Neuron (in vitro differentiated cells): ENCODE data around the gene PUM1.

ENCODE experiments used
- H2AFZ ChIP-seq: one replicate; pipeline ENCODE4 v1.6.1; 2013; ENCODE audit warnings: low read depth, mild to moderate bottlenecking, inconsistent platforms, low read length, moderate library complexity
- H3K27me3 ChIP-seq: one replicate; pipeline ENCODE4 v1.6.1; 2013; ENCODE audit warnings: low read length; ENCODE audit not compliant: insufficient read depth
- H3K36me3 ChIP-seq: one replicate; pipeline ENCODE4 v1.6.1; 2013; ENCODE audit warnings: low read length; ENCODE audit not compliant: insufficient read depth
- H3K4me1 ChIP-seq: one replicate; pipeline ENCODE4 v1.6.1; 2013; ENCODE audit warnings: low read length; ENCODE audit not compliant: insufficient read depth
- H3K4me3 ChIP-seq: 2 replicates; pipeline ENCODE4 v1.5.1; 2013; ENCODE audit warnings: mild to moderate bottlenecking, low read length, moderate library complexity
- H3K9me3 ChIP-seq: one replicate; pipeline ENCODE4 v1.6.1; 2013; ENCODE audit warnings: low read length

Gene PUM1

GRCh38 chr1:30883389-30884172 lies 181.9 kb downstream of the PUM1 start:
- Histone ChIP-seq H3K36me3 (no peaks in the 10 kb centered on the region), H3K9me3 (no peaks in the 10 kb centered on the region), H3K4me1 (peaks cover 57% of the 10 kb centered on the region), H3K27me3 (no peaks in the 10 kb centered on the region), H3K4me3 (no peak overlapping the region), H2AFZ (no peak overlapping the region)

DNA sequence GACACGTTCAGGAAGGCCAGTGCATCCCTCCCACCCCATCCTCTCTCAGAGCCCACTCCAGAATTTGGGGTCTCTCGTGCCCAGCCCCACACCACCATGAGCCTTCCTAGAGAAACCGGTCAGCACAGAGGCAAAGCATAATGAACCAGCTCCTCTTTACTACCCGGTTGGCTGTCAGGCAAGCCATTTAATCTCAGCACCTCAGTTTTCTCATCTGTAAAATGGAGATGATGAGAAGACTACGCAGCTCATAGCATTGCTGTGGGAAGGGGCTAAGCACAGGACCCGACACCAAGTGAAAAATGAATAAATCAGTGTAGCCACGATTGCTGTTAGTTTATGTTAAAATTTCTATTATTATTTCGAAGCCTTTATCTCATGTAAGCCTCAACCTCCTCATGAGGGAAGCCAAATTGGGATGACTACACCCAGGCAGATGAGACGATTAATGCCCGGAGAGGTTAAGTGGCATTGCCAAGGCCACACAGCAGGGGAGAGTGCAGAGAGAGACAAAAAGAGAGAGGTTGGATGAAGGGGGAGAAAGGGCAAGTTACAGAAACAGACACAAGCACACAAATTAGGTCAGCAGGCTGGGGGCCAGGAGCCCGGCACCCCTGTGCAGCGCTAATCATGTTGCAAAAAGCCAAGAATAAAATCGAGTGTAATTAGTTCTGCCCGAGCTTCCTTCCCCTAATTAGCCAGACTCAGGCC lies 182.7 kb downstream of the PUM1 start:
- Histone ChIP-seq H3K36me3 (peaks cover 4% of the 10 kb centered on the region), H3K27me3 (no peaks in the 10 kb centered on the region), H3K4me1 (peaks cover 49% of the 10 kb centered on the region), H3K9me3 (no peaks in the 10 kb centered on the region), H2AFZ (no peak overlapping the region), H3K4me3 (no peak overlapping the region)
